Body of pancreas (tissue), 4 donors: ENCODE data around the gene TPCN2.

Experiments used
- CTCF ChIP-seq, 7 experiments: fragments of 450-650 bp in 4 of 7; fragments of 200-600 bp in 3 of 7; sonication (generic) in 3 of 7; IDR thresholded peaks; one replicate each; pipeline ENCODE4 v1.5.1; 2016 to 2019; ENCODE audit warnings: antibody characterized with exemption in 7 of 7
- POLR2A ChIP-seq, 3 donors: fragments of 450-650 bp; IDR thresholded peaks; one replicate each; pipeline ENCODE4 v1.6.1; 2016; ENCODE audit warnings: antibody characterized with exemption in 3 of 3, mild to moderate bottlenecking in 2 of 3

- no peak for TF ChIP-seq CTCF (IDR thresholded peaks at IDR 0.05)
- no peak for TF ChIP-seq POLR2A (IDR thresholded peaks at IDR 0.05)
Observed at GRCh38 chr11:69057236-69057635, 8.5 kb downstream of the TPCN2 start.
